Measurements from ENCODE around the gene ADCK1. TPM values are rescaled to one million over a fixed set of nuclear protein-coding genes. Genes with fewer than 3 reads are reported as not detected.
"Not testable (repeated sequence)": the region's sequence is repeated elsewhere in the genome, so short reads cannot be mapped to it uniquely, and the experiment has no call there.

ADCK1 gene, protein sequence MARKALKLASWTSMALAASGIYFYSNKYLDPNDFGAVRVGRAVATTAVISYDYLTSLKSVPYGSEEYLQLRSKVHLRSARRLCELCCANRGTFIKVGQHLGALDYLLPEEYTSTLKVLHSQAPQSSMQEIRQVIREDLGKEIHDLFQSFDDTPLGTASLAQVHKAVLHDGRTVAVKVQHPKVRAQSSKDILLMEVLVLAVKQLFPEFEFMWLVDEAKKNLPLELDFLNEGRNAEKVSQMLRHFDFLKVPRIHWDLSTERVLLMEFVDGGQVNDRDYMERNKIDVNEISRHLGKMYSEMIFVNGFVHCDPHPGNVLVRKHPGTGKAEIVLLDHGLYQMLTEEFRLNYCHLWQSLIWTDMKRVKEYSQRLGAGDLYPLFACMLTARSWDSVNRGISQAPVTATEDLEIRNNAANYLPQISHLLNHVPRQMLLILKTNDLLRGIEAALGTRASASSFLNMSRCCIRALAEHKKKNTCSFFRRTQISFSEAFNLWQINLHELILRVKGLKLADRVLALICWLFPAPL
- 1 to 10 TPM; 2.4 to 2.8 TPM for total RNA-seq

DNA sequence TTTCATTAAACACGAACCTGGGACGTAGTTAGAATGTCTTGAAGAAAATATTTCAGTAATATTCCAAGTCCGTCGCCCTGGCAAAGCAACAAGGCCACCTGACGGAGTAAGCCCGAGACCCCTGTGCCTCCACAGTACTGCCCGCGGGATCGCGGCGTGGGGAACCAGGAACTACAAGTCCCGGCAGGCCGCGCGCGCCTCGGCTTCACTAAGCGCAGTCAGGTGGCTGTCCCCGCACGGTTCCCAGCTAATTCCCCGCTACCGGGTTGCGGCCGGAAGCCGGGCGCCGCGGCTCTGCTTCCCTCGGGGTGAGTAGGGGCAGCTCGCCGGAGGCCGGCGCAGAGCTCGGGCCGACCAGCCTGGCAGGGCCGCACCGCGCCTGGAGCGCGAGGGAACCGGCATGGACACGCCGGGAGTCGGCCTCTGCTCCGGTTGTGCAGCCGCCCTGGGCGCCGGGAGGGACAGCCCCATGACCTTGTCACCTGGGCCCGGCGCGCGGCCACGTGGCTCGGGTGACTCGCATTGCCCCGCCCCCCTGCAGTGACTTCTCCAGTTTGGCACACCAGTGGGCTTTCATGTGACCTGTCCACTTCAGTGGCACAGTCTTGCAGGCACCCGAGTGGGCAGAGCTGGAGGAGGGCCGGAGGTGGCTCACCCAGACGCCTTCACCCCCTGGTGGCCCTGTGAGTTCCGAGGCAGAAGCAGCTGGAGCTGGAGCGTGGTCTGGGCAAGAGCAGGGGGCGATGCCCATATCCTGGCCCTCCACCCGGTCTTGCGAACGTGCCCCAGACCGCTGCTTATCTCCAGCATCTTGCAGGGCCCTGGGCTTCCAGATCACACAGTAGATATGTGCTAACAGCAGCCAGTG is at the start of gene ADCK1:
ADCK1 (plus strand) TSS at position 247 of the 868 bp plus-strand sequence. CDS start 18,870 bp downstream, outside the sequence.
- DNase-seq (ENCODE audit: low spot score in 2 of 2): peak; percentile 86 to 91
- no peaks in the 10 kb centered on the region for H3K9me3 Mint-ChIP-seq
- no peaks in the 10 kb centered on the region for H3K36me3 Mint-ChIP-seq
- peak within 1 kb of the TSS; percentile 87 to 93 for H3K27ac Mint-ChIP-seq
- ATAC-seq: peak; percentile 94

DNA sequence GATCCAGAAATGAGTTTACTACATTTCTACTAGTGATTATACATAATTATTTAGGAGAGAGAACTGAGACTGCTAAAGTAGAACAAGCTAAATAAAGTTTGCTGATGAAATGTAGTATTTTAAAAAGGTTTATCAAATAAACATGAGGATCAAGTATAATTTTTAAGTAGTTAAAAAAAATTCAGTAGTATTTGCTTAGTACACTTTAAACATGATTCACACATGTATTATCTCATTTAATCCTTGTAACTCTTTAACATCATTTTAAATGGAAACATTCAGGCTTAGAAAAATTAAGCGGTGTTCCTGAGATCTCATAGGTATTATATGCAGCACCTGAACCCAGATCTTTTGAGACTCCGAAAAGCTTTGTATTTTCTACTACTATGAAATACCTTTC is 47.6 kb upstream of the ADCK1 start:
- ATAC-seq (no peak), DNase-seq (ENCODE audit: low spot score in 2 of 2) (no peak)
- no peaks in the 10 kb centered on the region for H3K9me3 Mint-ChIP-seq
- peaks cover 0 to 22% of the 10 kb centered on the region in 2 donors for H3K36me3 Mint-ChIP-seq
- H3K27ac Mint-ChIP-seq: peak overlapping the region in 1 of 2 donors; percentile 26

DNA sequence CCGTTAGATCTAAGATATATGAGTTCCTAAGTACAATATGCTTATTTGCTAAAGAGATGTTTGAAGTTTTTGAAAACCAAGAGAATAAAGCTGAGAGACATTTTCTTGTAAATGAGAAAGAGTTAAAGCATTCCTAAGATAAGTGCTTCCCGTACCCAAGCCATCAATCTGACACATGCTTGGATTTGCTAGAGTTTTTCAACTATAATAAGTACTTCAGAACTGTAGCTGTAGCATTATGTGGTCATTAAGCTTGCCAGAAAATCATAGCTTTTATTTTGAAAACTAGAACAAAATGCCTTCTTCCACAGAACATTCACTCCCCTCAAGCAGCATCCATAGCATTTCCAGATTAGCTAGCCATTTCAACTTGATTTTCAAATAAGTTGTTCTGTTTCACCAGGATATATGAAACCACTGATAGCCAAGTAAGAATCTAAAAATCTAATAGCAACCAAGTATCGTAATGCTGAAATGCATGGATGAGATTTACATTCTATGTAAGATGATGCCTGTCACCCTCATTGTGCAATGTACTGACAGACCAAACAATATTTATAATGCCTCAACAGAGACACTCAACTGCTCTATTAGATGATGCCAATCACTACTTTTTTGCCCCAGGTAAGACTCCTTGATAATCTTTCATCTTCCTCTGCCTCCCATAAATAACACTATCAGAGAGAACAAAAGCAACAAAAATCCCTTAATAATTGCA is 47.0 kb upstream of the ADCK1 start:
- peak overlapping the region in 1 of 2 donors; percentile 26 for H3K27ac Mint-ChIP-seq
- H3K36me3 Mint-ChIP-seq: peaks cover 0 to 28% of the 10 kb centered on the region in 2 donors
- DNase-seq (ENCODE audit: low spot score in 2 of 2) (no peak), ATAC-seq (no peak)
- H3K9me3 Mint-ChIP-seq: no peaks in the 10 kb centered on the region

DNA sequence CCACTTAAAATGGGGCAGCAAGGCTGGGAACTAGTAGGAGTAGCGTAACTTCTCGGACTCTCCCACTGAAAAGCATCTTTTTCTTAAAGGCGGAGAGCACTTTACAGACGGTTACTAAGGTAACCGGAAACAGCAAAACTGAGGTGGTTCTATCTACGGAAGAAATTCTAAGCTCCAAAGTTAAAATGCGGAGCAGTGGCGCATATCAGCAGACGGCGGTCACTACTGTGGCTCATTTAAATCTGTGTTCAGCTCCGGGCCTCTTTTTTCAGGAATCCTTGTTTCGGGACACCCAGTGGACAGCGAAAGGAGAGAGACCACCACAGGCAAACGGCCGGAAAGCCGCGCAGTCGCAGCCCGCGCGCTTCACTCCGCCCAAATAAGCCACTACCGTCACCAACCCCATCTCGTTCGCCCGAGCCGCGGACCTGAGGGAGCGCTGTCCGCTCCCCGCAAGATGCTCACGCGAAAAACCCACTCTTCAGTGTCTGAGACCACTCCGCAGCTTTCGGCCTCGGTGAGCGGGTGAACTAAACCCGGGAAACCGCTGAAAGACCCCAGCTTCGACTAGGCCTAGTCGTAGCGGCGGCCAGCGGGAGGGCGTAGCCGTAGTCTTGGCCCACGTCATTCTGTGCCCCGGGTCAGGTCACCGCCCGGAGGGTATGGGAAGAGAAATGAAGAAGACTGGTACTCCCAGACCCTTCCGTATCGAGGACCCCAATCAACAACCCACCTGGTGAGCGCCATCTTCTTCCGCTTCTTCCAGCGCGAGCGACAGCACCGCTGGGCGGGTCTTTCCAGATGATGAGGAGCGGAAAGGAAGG is 39.3 kb upstream of the ADCK1 start, which contains the start of gene SNW1:
SNW1 (minus strand) TSS at position 776 of the 824 bp plus-strand sequence; CDS start at position 747, 29 bp downstream.
- Mint-ChIP-seq H3K36me3 (peaks cover 18 to 26% of the 10 kb centered on the region in 2 donors), H3K9me3 (no peaks in the 10 kb centered on the region), H3K27ac (peak within 1 kb of the TSS; percentile 99)
- DNase-seq (ENCODE audit: low spot score in 2 of 2) (peak; percentile 86 to 91), ATAC-seq (peak; percentile 96)

DNA sequence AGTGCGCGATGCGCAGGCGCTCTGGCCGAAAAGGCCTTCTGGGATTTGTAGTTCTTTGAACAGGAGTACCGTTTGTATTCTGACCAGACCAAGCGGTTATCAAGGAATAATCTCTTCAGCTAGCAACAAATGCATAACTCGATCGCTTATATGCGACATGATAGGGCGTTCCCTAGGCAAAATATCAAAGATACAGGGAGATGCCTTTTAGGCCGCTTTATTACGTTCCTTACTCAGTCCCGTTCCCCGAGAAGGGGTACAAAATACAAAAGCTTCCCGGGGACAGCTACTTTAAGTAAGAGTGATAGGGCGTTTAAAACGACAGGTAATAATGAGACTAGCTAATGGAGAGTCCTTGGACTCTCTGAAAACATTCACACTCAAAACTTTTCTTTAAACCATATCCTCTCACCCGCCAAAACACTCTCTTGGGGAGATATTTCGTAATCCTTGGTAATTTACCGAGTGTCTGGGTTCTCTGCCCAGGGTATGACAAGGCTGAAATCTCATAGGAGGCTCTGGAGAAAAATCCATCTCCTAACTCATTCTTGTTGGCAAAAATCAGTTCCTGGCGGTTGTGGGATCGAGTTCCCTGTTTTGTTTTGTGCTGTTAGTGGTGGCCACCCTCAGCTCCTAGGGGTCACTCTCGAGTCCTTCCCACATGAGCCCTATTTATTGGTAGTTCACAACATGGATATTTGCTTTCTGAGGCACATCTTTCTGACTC is 38.5 kb upstream of the ADCK1 start:
- Mint-ChIP-seq H3K27ac (peak overlapping the region; percentile 99), H3K36me3 (peaks cover 18 to 20% of the 10 kb centered on the region in 2 donors), H3K9me3 (no peaks in the 10 kb centered on the region)
- peak; percentile 14 to 28 for ATAC-seq
- DNase-seq (ENCODE audit: low spot score in 2 of 2): peak in 1 of 2 donors; percentile 7

DNA sequence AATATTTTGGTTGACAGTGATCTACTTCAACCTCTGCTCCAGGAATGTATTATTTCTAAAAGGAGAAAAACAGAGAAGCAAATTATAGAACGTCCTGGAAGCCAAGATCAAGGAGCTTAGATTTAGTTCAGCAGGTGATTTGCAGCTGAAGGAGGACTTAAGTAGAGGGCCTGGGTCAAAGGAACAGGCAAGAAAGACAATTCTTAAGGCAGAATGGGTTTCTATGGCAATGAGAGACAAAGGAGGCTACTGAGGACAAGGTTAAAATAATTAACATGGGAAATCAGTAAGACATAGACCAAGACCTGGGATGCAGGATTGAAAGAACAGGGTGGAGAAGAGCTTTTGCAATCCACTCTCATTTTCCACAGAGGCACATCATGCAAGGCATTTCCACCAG is 36.6 kb upstream of the ADCK1 start:
- H3K27ac Mint-ChIP-seq: no peak overlapping the region
- no peaks in the 10 kb centered on the region for H3K9me3 Mint-ChIP-seq
- ATAC-seq (no peak), DNase-seq (ENCODE audit: low spot score in 2 of 2) (no peak)
- H3K36me3 Mint-ChIP-seq: peaks cover 12 to 18% of the 10 kb centered on the region in 2 donors

DNA sequence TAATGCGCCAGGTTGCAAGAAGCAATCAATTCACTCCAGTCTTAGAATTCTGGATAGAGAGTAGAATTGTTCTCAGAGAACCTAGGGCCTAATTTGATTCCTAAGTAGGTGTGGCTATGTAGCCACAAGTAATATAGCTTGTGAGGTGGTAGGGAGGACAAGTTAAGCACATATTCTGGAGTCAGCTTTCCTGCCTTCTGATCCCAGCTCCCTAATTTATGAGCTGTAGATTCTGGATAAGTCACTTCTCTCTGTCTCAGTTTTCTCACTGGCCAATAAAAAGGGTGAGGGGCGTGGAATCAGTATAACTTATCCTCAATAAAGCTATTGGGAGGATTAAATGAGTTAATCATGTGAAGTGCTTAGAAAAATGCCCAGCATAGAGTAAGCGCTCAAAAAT is 35.9 kb upstream of the ADCK1 start:
- no peak for DNase-seq (ENCODE audit: low spot score in 2 of 2)
- Mint-ChIP-seq H3K27ac (no peak overlapping the region), H3K36me3 (peaks cover 7 to 12% of the 10 kb centered on the region in 2 donors), H3K9me3 (no peaks in the 10 kb centered on the region)
- no peak for ATAC-seq

DNA sequence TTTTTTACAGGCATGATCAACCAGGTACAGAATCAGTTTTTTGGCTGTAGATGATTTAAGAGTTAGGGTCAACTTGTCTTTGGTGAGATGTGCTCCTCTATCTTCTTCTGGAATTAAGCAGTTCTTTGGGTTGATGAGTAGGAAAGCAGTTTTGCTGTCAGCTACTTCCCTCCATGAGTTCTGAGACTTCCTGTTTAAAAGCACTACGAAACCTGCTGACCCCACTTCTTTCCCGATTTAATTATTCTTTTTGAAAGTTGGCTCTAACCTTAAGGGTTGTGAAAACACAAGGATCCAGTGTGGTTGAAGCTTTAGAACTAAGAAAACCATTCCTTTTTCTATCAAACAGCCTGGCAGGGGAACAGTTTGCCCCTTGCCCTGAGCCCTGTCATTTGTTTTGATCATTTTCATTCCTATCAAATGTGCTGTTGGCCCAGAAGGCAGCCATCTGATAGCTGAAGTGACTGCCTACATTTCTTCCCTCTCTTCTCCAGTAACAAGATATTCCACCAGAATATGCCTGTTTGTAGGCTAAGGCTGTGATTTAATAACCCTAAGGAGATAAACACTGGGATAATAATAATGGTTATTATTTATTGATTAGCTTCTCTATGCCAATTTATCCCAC is 31.4 kb upstream of the ADCK1 start:
- not testable (repeated sequence) for H3K9me3 Mint-ChIP-seq; H3K27ac Mint-ChIP-seq; H3K36me3 Mint-ChIP-seq; DNase-seq (ENCODE audit: low spot score in 2 of 2); ATAC-seq

DNA sequence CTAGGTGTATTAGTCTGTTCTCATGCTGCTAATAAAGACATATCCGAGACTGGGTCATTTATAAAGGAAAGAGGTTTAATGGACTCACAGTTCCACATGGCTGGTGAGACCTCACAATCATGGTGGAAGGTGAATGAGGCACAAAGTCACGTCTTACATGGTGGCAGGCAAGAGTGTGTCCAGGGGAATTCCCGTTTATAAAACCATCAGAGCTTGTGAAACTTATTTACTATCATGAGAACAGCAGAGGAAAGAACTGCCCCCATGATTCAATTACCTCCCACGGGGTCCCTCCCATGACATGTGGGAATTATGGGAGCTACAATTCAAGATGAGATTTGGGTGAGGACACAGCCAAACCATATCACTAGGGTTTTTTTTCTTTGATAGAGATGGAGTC is 25.9 kb upstream of the ADCK1 start:
- not testable (repeated sequence) for DNase-seq (ENCODE audit: low spot score in 2 of 2); H3K9me3 Mint-ChIP-seq; H3K36me3 Mint-ChIP-seq; H3K27ac Mint-ChIP-seq; ATAC-seq

DNA sequence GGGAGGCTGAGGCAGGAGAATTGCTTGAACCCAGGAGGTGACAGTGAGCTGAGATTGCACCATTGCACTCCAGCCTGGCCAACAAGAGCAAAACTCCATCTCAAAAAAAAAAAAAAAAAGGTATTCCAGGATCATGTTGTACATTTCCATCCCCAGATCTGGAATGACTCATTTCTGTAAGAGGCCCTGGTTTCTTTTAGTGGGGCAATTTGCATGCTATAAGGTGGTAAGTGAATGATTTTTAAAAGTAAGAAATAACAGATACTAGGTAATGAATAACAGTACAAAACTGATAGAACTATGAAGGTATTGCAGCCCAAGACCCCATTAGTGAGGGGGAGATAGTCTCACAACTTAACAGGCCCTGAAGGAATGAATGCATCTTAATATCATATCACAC is 17.7 kb upstream of the ADCK1 start:
- no peak for ATAC-seq
- Mint-ChIP-seq H3K27ac (no peak overlapping the region), H3K36me3 (no peaks in the 10 kb centered on the region), H3K9me3 (no peaks in the 10 kb centered on the region)
- no peak for DNase-seq (ENCODE audit: low spot score in 2 of 2)

DNA sequence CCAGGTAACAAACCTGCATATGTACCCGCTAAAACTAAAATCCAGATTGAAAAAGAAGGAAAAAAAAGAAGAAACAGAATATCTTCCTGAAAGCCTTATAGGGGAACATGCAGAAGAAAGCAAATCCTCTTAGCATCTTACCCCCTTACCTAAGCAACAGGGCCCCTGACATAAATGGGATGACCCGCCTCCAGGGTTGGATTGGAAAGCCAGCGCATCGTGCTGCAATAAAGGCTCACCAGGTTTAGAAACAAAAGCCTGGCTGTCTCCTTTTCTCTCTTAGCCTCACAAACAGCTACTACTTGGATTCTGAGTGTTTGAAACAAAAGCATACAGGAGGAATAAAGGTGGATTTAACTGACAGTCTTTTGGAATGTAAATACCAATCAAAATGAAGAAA is 13.8 kb upstream of the ADCK1 start:
- H3K27ac Mint-ChIP-seq: no peak overlapping the region
- H3K9me3 Mint-ChIP-seq: no peaks in the 10 kb centered on the region
- ATAC-seq (no peak), DNase-seq (ENCODE audit: low spot score in 2 of 2) (no peak)
- H3K36me3 Mint-ChIP-seq: no peaks in the 10 kb centered on the region

DNA sequence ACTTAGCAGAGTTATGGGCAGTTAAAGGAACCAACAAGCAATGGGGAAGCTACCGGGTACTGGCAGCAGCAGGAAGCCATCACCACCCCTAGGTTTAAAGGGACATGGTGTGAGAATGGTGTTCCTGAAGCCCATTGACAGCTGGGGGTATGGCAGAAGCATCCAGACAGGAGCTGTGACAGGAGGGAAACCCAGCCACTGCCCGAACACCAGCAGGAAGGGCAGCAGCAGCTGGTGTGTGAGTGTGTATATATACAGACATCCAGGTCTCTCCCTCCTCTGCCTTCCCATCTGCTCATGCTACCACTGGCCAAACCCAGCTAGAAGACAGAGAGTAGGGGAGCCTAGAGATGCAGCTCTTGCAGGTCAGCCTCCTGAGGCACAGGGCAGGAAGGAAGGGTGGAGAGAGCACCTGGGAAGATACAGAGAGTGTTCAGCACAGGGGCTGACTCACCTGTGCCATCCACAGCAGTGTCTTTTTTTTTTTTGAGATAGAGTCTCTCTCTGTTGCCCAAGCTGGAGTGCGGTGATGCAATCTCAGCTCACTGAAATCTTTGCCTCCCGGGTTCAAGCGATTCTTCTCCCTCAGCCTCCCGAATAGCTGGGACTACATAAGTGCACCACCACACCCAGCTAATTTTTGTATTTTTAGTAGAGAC is 9.2 kb upstream of the ADCK1 start:
- no peak for ATAC-seq
- no peaks in the 10 kb centered on the region for H3K9me3 Mint-ChIP-seq
- H3K36me3 Mint-ChIP-seq: no peaks in the 10 kb centered on the region
- DNase-seq (ENCODE audit: low spot score in 2 of 2): no peak
- no peak overlapping the region for H3K27ac Mint-ChIP-seq

DNA sequence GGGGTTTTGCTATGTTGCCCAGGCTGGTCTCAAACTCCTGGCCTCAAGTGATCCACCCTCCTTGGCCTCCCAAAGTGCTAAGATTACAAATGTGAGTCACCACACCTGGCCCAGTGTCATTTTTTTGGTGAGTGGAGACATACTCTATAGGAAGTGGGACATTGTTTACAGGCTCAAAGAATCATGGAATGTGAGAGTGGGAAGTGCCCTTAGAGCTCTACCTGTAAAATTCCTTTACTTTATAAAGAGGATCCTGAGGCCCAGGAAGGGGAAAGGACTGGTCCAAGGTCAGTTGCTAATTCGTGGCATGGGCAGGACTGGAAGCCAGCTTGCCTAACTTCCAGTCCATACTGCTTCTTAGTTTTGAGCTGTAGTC is 8.7 kb upstream of the ADCK1 start:
- DNase-seq (ENCODE audit: low spot score in 2 of 2) (no peak), ATAC-seq (no peak)
- no peaks in the 10 kb centered on the region for H3K36me3 Mint-ChIP-seq
- no peak overlapping the region for H3K27ac Mint-ChIP-seq
- no peaks in the 10 kb centered on the region for H3K9me3 Mint-ChIP-seq

DNA sequence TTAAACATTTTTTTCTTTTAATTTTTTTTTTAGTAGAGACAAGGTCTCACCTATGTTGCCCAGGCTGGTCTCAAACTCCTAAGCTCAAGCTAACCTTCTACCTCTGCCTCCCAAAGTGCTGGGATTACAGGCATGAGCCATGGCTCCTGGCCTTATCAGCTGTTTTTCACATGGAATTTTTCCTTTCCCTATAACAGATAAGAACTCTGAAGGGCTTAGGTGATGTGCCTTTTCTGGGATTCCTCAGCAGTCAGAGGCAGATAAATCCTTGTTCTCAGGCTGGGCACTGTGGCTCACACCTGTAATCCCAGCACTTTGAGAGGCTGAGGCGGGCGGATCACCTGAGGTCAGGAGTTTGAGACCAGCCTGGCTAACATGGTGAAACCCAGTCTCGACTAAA is 6.7 kb upstream of the ADCK1 start:
- not testable (repeated sequence) for H3K36me3 Mint-ChIP-seq; ATAC-seq; H3K9me3 Mint-ChIP-seq; DNase-seq (ENCODE audit: low spot score in 2 of 2); H3K27ac Mint-ChIP-seq

Measured in activated naive CD4-positive, alpha-beta T cell treated with anti-CD3 and anti-CD28 coated beads, Interleukin-2, amount 50 U/mL, for 72 hours (primary cell).